ENCODE measurements around the gene NAA40.

The NAA40 gene

GRCh38 chr11:63913866-63914830, 24.7 kb upstream of the NAA40 start:
- DNase-seq, result no peak

DNA sequence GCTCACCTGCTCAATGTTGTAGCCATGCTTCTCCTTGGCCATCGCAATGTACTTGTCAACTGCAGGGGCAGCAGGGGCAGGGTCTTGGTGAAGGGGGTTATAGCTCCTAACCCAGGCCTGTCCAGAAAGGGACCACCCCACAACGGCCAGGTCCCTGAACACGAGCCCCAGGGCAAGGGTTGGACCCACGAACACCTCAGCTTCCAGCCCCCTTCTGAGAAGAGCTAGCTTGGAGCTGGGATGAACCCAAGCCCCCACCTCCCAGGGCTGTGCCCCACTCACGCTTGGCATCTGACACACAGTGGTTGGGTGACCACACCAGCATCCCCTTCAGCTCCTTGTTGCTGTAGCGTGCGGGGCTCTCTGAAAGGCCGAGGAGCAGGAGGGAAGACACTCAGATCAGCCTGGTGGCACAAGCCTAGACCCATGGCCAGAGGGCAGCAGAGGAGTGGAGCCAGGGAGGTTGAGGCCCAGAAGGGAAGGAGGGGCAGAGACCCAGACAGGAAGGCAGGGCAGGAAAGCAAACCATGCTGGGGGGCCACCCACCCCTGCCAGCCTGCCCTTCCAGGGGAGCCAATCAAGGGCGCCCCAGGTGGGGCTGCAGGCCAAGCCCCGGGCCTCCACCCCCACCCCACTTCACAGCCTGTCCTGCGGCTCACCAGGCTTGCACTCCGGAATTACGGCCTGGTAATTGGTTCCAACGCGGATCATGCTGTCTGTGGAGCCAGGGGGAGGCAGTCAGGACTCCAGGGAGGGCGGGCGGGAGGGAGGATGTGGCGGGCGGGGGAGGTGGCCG, 23.7 kb upstream of the NAA40 start:
- no peak for DNase-seq

- DNase-seq, result peak in 1 of 2 donors; percentile 19
These were observed 22.6 kb upstream of the NAA40 start for GRCh38 chr11:63915961-63916836.

- peak; percentile 72 to 74 for DNase-seq
These were observed 21.7 kb upstream of the NAA40 start, which contains the start of gene RCOR2 for GRCh38 chr11:63916837-63917691. TSS of gene RCOR2 (minus strand) at chr11:63917164. CDS start at chr11:63916456, 708 bp downstream.

DNA sequence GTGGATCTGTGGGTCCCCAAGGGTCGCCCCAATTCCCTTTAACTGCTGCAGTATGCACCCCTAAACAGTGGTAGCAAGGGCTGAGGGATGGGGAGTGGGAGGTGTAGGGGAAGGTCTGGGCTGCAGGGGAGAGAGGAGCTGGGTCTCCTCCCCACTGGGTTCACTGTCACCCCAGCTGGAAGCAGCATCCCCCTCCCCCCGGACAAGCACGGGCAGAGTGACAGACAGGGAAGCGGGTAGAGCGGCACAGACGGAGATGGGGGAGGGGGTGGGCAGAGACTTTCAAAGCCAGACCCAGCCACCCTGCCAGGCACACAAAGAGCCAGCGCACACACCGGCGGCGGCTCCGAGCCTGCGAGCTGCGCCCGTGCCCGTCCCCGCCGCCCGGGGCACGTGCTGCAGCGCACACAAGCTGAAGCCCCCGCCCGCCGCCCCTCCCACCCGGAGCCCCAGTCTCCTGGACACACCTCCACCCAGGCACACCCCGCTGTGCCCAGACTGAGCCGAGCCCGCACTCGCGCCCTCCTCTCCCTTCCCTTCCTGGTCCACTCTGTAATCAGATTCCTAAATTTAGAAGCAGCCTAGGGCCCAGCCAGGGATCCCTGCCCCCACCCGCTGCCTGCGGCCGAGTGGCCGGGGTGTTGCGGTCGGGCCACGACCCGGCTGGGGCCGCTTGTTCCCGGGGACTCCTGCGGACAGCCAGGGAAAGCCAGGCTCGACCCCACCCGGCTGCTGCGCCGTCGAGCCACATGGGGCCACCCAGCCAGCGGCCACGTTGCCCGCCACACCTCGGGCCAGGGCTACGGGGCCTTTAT, 20.9 kb upstream of the NAA40 start:
- DNase-seq, result peak; percentile 28 to 40

- no peak for DNase-seq
These were observed 20.2 kb upstream of the NAA40 start for GRCh38 chr11:63918507-63919191.

DNA sequence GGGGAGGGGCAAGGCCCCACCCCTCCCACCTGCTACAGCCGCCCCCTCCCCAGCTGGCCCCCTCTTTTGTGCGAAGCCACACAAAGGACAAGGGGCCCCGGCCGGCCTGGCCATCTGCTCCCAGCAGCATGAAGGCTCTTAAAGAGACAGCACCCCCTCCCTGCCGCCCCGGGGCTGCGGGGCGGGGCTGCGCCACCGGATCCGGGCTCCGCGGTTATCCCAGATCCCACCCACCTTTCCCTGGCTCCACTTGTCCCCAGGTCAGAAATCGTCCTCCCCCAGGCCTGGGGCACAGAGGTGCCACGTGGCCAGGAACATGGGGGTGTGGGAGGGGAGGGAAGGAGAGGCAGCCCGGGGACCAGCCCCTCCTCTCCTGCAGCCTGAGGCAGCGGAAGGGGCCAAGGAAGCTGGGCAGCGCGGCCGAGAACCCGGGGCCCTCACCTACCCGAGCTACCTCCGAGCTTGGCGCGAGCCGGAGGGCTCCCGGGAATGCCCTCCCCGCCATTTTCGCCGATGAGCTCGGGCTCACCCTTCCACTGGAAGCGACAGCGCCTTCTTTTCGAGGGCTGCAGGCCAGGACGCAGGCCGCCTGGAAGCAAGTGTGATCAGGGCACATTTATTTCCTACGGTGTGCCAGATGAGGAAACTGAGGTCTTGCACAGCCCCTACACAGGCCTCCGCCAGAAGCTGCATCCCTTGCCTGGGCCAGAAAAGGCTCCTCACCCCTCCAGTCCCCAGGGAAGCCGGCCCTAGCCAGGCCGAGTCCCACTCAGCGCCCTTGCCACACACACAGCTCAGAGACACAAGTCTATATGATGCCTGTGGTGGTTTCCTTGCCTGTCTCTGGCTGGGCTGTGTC, 19.3 kb upstream of the NAA40 start:
- no peak for DNase-seq

GRCh38 chr11:63920126-63920938, 18.5 kb upstream of the NAA40 start:
- no peak for DNase-seq

DNA sequence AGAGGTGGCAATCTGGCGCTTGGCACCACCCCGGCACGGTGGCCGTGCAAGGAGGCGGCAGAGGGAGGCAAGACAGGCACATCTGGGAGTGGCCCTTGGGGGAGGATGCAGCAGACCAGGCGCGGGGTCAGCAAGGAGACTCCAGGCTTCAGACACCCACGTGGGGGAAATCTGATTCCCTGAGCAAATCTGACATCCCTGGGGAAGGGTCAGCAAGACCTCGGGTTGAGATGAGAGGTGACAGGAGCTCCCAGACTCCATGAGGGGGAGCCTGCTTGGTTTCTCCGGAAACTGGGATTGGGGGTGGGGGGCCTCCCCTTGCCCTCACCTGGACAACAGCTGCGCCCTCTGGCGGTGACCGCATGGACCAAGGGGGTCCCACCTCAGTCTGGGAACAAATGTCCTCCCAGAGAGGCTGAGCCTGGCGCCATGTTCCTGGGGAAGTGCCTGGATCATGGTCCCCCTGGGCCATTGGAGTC, 17.8 kb upstream of the NAA40 start:
- peak; percentile 25 to 29 for DNase-seq

DNA sequence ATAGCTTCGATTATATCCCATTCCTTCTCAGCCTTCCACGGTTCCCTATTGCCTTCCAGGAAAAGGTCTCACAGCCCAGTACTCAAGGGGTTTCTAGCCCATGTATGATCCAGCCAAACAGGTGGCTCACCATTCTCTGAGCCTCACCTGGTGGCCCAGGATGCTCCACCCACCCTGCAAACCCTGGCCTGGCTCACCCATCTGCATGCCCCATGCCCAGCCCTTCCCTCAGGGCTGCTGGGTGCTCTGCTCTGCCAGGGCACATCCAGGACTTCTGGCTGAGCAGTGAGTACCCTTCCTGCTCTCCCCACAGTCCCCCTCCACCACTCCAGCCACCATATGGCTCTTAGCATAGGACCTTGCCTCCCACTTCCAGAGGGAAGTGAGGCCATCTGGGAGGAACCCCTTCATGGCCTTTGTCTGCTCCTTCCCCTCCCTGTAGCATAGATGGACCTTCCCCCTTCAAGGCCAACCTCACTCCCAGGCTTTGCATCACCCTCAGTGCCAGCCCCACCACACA, 16.1 kb upstream of the NAA40 start:
- DNase-seq, result no peak

DNA sequence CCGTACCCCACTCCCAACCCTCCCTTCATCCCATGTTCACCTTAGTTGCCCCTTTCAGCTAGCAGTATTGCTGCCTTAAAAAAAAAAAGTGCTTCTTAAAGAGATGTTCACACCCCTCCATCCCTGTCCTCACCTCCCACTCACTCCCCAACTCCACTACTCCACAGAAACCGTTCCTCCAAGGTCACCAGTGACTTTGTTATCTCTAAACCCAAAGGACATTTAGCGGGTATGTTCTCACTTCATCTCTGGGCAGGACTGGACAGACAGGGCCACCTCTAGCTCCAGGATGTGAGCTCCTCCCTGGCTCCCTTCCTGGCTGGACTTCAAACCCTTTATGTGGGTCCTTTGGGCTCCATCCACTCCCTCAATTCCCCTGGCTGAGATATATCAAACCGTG, 15.5 kb upstream of the NAA40 start:
- DNase-seq, result no peak

GRCh38 chr11:63929616-63930015, 9.2 kb upstream of the NAA40 start:
- DNase-seq, result no peak

DNA sequence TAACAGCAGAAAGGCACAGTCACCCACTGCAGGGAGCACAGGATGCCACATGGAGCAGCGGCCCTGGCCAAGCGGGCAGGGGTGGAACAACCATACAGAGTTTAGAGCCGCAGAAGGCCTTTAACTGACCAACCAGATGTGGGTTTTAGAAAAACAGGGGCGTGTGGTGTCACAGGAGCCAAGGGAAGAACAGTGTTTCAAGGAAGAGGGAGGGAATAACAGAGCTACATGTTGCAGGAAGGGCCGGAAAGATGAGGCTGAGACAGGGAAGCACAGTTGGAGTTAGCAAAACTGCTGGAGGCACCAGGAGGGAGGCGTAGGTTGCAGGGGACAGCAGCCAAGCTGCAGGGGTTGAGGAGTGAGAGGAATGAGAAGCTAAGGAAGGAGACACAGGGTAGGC, 7.8 kb upstream of the NAA40 start:
- DNase-seq, result no peak

DNA sequence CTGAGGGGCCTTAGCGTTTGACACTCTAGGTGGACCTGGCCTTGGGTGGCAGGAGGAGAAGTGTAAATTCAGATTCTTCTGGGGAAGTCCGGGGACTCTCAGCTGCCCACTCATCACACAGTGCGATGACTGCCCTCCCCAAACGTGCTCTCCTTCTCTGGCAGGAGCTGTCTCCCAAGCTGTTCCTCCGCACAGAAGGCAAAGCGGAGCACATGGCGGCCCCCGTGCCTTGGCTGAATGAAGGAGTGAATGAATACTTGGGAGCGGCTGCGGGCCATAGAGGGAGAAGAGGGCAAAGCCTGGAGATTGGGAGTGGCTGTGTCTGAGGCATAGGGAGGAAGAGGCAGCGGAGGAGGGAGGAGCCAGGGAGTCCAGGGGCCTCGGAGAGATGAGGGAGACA, 6.9 kb upstream of the NAA40 start:
- DNase-seq, result no peak

DNA sequence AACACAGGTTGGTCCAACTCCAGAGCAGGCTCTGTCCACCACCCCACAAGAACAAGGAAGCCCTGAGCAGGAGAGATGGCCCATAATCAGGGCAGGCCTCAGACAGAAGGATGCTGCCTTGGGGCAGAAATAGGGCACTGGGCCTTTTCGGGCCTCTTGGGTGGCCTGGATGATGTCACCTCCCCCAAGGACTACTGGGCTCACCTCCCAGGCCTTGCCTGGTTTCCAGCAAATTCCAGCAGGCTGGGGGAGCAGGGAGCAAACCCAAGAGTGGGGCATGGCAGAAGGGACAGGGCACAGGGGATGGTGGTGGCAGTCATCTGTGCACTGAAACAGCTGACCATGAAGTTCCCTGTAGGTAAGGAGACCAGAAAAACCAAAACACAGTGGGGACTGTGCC, 5.3 kb upstream of the NAA40 start:
- DNase-seq, result no peak

- DNase-seq, result peak in 1 of 2 donors; percentile 23
These were observed 906 bp upstream of the NAA40 start for GRCh38 chr11:63937713-63938478.

DNA sequence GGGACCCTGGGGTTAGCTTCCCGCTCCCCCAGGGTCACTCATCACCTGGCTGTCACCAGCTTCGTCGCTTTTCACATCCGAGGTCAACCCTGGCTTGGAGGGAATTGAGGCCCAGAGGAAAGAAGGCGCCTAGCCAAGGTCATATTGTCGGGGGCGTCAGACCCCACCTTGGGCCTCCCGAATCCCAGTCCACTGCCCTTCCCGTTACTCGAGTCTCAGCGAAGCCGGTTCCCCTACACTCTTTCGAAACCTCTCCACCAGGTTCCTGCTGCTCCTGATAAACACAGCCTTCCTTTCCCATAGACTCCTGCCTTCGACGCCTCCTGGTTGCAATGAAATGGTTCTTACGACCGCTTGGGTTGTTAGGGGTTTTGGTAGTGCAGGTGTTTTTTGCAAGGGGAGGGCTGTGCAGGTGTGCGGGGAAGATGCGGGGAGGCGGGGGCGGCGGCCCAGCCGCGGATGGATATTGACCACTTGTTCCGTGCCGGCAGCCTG, 642 bp downstream of the NAA40 start:
- DNase-seq, result peak in 1 of 2 donors; percentile 18
